HAP-1 (cell line): ENCODE measurements around the gene C5.
"Not testable (repeated sequence)": the region's sequence is repeated elsewhere in the genome, so short reads cannot be mapped to it uniquely, and the experiment has no call there.

Experiments used
- DNase-seq, 2 experiments: peaks; one replicate each; pipeline ENCODE4 v3.0.0-alpha.2; 2016 to 2020; ENCODE audit warnings: low spot score in 2 of 2
- H3K27me3 ChIP-seq: fragments of 250-450 bp; sonication (Bioruptor Pico); 2 replicates; pipeline ENCODE4 v1.5.1; 2020; ENCODE audit warnings: low read depth, mild to moderate bottlenecking, moderate library complexity
- H3K36me3 ChIP-seq: fragments of 250-450 bp; sonication (Bioruptor Pico); replicated peaks from 2 replicates; pipeline ENCODE4 v1.5.1; 2020; ENCODE audit warnings: mild to moderate bottlenecking
- H3K4me1 ChIP-seq: fragments of 250-450 bp; sonication (Bioruptor Pico); 2 replicates; pipeline ENCODE4 v1.5.1; 2020; ENCODE audit warnings: mild to moderate bottlenecking
- H3K4me3 ChIP-seq: fragments of 250-450 bp; sonication (Bioruptor Pico); 2 replicates; pipeline ENCODE4 v1.5.1; 2020; ENCODE audit warnings: mild to moderate bottlenecking, moderate library complexity
- H3K9me3 ChIP-seq: fragments of 250-450 bp; sonication (Bioruptor Pico); 2 replicates; pipeline ENCODE4 v1.5.1; 2020; ENCODE audit warnings: mild to moderate bottlenecking, moderate library complexity
- in situ Hi-C: fragments of 300-500 bp; cut with MboI; formaldehyde crosslinking; loops from 3 replicates; pipeline ENCODE4 v1.14.3; 2020; ENCODE audit warnings: low sequenced_read_pairs, inconsistent platforms, mixed read lengths

Gene C5

GRCh38 chr9:120985819-120986222 lies 64.3 kb downstream of the C5 start:
- Histone ChIP-seq H3K9me3 (no peaks in the 10 kb centered on the region), H3K4me1 (no peaks in the 10 kb centered on the region), H3K27me3 (peaks cover 4% of the 10 kb centered on the region; the same call in 1 of the 2 replicates), H3K36me3 (no peaks in the 10 kb centered on the region), H3K4me3 (no peak overlapping the region)
- in situ Hi-C loops = loop anchor here (10.0 kb wide), 2 partner anchors 79 to 409 kb away; no protein-coding TSS in a partner anchor
- DNase-seq = peak; percentile 25 to 48

DNA sequence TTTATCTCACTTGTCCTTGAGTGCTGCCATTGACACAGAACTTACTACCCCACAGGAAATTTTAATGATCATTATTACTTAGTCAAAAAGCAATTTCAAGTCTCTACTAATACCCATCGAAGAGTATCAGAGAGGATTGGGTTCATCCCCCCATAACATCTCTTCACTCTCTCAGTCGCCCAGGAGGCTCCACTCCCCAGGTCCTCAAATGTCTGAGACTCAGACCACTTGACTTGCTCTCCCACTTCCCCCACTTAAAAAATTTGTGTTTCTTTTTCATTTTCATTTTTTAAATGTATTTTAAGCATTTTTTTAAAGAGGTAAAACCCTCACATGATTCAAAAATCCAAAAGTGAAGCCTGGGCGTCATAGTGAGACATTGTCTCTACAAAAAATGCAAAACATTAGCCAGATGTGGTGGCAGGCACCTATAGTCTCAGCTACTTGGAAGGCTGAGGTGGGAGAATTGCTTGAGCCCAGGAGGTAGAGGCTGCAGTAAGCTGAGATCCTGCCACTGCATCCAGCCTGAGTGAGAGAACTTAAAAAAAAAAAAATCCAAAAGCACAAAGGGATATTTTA lies 66.7 kb downstream of the C5 start:
- no peak for DNase-seq
- H3K4me3 ChIP-seq = no peak overlapping the region
- no peaks in the 10 kb centered on the region for H3K4me1 ChIP-seq
- in situ Hi-C loops = loop anchor here (10.0 kb wide), 2 partner anchors 81 to 411 kb away; no protein-coding TSS in a partner anchor
- H3K36me3 ChIP-seq = no peaks in the 10 kb centered on the region
- H3K9me3 ChIP-seq = no peaks in the 10 kb centered on the region
- peaks cover 4% of the 10 kb centered on the region; the same call in 1 of the 2 replicates for H3K27me3 ChIP-seq

DNA sequence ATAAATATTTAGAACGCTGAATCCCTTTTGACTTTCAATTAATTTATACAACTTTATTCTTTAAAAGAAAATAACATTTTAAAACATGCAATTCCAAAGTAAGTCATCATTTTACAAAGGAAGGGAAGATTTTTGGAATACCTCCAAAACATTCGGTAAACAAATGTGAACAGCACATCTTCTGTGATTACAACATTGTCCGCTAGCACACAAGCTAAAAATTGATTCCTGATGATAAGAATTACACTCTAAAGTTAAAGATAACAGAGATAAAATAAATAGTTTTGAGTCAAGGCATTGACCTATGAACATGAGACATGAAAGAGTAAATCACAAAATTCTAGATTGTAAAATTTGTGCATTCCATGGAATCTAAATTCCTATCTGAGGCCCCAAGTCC lies 67.2 kb downstream of the C5 start:
- H3K9me3 ChIP-seq = no peaks in the 10 kb centered on the region
- no peaks in the 10 kb centered on the region for H3K36me3 ChIP-seq
- peaks cover 4% of the 10 kb centered on the region; the same call in 1 of the 2 replicates for H3K27me3 ChIP-seq
- H3K4me1 ChIP-seq = no peaks in the 10 kb centered on the region
- no peak for DNase-seq
- H3K4me3 ChIP-seq = no peak overlapping the region
- in situ Hi-C loops = loop anchor here (10.0 kb wide), 2 partner anchors 82 to 412 kb away; no protein-coding TSS in a partner anchor

- H3K27me3 ChIP-seq = peaks cover 4% of the 10 kb centered on the region; the same call in 1 of the 2 replicates
- H3K4me3 ChIP-seq = no peak overlapping the region
- in situ Hi-C loops = loop anchor here (10.0 kb wide), 2 partner anchors 84 to 414 kb away; no protein-coding TSS in a partner anchor
- H3K4me1 ChIP-seq = no peaks in the 10 kb centered on the region
- H3K36me3 ChIP-seq = no peaks in the 10 kb centered on the region
- no peak for DNase-seq
- no peaks in the 10 kb centered on the region for H3K9me3 ChIP-seq
Measured at GRCh38 chr9:120980951-120981350, 69.1 kb downstream of the C5 start.

- H3K4me1 ChIP-seq = no peaks in the 10 kb centered on the region
- H3K36me3 ChIP-seq = no peaks in the 10 kb centered on the region
- in situ Hi-C loops = loop anchor here (10.0 kb wide), 2 partner anchors 85 to 415 kb away; no protein-coding TSS in a partner anchor
- peaks cover 4% of the 10 kb centered on the region; the same call in 1 of the 2 replicates for H3K27me3 ChIP-seq
- no peaks in the 10 kb centered on the region for H3K9me3 ChIP-seq
- DNase-seq = no peak
- no peak overlapping the region for H3K4me3 ChIP-seq
Measured at GRCh38 chr9:120979797-120980196, 70.3 kb downstream of the C5 start.

GRCh38 chr9:120978987-120979386 lies 71.1 kb downstream of the C5 start:
- no peaks in the 10 kb centered on the region for H3K36me3 ChIP-seq
- H3K4me1 ChIP-seq = no peaks in the 10 kb centered on the region
- no peak for DNase-seq
- in situ Hi-C loops = no loop called here
- no peaks in the 10 kb centered on the region for H3K9me3 ChIP-seq
- H3K27me3 ChIP-seq = peaks cover 4% of the 10 kb centered on the region; the same call in 1 of the 2 replicates
- no peak overlapping the region for H3K4me3 ChIP-seq

DNA sequence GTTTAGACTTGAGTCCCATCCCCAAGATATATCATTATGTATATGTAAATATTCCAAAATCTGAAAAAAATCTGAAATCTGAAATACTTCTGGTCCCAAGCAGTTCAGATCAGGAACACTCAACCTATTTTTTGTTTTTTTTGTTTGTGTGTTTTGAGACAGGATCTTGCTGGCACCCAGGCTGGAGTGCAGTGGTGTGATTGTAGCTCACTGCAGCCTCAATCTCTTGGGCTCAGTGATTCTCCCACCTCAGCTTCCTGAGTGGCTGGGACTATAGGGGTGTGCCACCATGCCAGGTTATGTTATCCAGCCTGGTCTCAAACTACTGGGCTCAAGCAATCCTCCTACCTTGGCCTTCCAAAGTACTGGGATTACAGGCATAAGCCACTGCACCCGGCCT lies 72.8 kb downstream of the C5 start:
- Histone ChIP-seq H3K27me3 (peaks cover 4% of the 10 kb centered on the region; the same call in 1 of the 2 replicates), H3K4me3 (no peak overlapping the region), H3K9me3 (no peaks in the 10 kb centered on the region), H3K36me3 (no peaks in the 10 kb centered on the region), H3K4me1 (no peaks in the 10 kb centered on the region)
- no peak for DNase-seq
- in situ Hi-C loops = no loop called here

DNA sequence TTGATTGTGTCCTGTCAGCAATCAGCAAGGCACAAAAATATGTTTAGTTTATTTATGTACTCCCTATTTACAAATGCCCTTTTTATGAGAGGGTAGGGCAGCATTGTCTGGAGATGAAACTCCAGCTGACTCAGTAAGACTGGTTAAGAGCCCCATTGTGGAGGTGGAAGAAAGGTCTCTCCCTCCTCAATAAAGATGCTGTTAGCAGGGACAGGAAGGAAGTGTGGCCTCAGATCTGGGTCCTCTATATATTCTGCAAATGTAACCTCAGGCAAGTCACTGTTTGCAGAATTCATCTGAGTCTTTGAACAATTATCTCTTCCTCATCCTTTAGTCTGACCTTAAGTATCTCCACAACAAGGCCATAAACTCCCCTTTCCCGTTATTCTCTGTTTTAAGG lies 75.2 kb downstream of the C5 start:
- no peaks in the 10 kb centered on the region for H3K36me3 ChIP-seq
- H3K4me1 ChIP-seq = no peaks in the 10 kb centered on the region
- in situ Hi-C loops = no loop called here
- no peak overlapping the region for H3K4me3 ChIP-seq
- no peak for DNase-seq
- H3K9me3 ChIP-seq = no peaks in the 10 kb centered on the region
- H3K27me3 ChIP-seq = no peaks in the 10 kb centered on the region

DNA sequence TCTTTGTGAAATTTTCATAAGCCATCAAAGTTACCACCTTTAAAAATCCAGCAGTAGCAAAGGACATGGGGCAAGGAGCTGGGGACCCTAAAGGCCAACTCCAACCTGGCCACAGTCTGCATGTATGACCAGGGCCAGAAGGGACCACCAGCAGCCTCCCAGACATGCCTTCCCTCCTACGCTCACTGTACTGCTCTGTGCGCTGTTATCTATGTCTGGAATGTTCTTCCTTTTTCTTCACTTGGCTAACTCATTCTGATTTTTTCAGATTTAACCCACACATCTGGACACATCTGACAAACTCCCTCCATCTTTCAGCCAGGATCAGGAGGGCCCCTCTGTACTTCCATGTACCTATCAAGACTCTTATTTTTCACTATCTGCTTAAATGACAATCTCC lies 75.9 kb downstream of the C5 start:
- Histone ChIP-seq H3K27me3 (no peaks in the 10 kb centered on the region), H3K4me3 (no peak overlapping the region), H3K9me3 (no peaks in the 10 kb centered on the region), H3K36me3 (no peaks in the 10 kb centered on the region), H3K4me1 (no peaks in the 10 kb centered on the region)
- no peak for DNase-seq
- in situ Hi-C loops = no loop called here

GRCh38 chr9:120971938-120972337 lies 78.1 kb downstream of the C5 start:
- in situ Hi-C loops = no loop called here
- no peak for DNase-seq
- Histone ChIP-seq H3K9me3 (no peaks in the 10 kb centered on the region), H3K27me3 (no peaks in the 10 kb centered on the region), H3K4me3 (no peak overlapping the region), H3K4me1 (no peaks in the 10 kb centered on the region), H3K36me3 (no peaks in the 10 kb centered on the region)

DNA sequence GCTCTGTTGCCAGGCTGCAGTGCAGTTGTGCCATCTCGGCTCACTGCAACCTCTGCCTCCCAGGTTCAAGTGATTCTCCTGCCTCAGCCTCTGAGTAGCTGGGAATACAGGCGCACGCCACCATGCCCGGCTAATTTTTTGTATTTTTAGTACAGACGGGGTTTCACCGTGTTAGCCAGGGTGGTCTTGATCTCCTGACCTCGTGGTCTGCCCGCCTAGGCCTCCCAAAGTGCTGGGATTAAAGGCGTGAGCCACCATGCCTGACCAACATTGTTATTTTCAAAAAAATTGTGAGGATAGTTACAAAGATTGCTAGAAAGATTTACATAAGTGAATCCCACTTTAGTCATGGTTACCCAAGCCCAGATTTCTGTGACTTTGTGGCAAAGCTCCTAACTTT lies 78.6 kb downstream of the C5 start:
- H3K4me3 ChIP-seq, in situ Hi-C loops, H3K27me3 ChIP-seq: not testable (repeated sequence)

DNA sequence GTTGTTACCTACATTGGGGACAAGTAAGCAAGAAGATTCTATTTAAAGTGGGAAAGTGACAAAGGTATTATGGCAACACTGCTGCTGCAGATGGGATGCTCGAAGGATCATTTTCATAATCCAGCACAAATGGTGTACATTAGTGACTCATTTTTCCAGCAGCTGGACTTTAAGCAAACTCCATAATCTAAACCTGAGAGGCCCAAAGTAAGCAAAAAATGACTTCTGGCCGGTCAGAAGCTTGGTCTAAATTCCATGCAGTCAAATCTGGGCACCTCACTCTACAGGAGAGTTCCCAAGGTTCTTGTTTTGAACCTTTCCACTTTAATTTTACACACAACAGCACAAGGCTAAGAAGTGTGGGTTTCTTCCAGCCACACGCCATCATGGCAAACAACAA lies 79.8 kb downstream of the C5 start:
- Histone ChIP-seq H3K4me3 (no peak overlapping the region), H3K27me3 (no peaks in the 10 kb centered on the region), H3K9me3 (no peaks in the 10 kb centered on the region), H3K36me3 (no peaks in the 10 kb centered on the region), H3K4me1 (peaks cover 9% of the 10 kb centered on the region)
- in situ Hi-C loops = no loop called here
- no peak for DNase-seq

More for the DNA sequence above, 78.6 kb downstream of the C5 start:
- not testable (repeated sequence) for H3K4me1 ChIP-seq, DNase-seq, H3K36me3 ChIP-seq, H3K9me3 ChIP-seq

DNA sequence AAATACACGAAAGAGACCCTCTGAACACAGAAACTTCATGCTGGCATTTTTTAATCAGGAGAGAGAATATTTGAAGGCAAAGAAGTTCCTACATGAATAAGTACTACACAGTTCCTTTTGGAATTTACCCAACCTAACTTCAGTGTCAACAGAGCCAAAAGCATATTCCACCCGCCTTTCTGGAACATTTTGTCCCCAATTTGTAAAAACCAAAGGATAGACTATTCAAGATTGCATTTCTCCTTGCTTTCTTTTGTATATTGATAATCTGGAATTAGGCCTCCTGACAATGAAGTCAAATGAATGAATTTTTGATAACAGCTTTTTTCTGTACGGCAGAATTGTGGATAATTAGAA lies 84.1 kb downstream of the C5 start:
- no peaks in the 10 kb centered on the region for H3K27me3 ChIP-seq
- no peak for DNase-seq
- in situ Hi-C loops = no loop called here
- no peaks in the 10 kb centered on the region for H3K36me3 ChIP-seq
- peaks cover 9% of the 10 kb centered on the region for H3K4me1 ChIP-seq
- no peak overlapping the region for H3K4me3 ChIP-seq
- H3K9me3 ChIP-seq = no peaks in the 10 kb centered on the region

DNA sequence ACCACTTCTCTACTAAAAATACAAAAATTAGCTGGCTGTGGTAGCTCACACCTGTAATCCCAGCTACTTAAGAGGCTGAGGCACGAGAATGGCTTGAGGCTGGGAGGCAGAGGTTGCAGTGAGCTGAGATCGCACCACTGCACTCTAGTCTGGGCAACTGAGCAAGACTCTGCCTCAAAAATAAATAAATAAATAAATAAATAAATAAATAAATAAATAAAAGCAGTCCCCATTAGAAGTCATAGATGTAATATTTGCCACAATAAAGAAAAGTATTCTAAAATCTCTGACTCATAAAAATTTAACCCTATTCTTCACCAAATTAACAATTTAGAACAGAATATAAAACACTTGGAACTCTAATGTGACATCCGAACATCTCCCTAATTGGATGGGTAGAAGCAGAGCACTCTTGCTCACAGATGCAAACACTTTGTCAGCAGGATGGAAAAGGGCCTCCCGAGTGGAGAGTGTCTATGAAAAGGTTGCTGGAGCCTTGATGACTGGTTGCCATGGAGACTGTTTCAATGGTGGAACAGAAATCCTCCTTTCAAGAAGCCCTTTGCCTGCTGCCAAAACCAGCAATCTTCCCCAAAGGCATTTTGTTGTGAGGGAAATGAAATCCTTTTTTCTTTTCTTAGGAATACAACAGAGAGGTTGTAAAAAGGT lies 84.6 kb downstream of the C5 start:
- Histone ChIP-seq H3K36me3 (no peaks in the 10 kb centered on the region), H3K4me1 (peaks cover 9% of the 10 kb centered on the region)
- peak; percentile 82 to 95 for DNase-seq

More for the DNA sequence above, 84.6 kb downstream of the C5 start:
- H3K4me3 ChIP-seq = no peak overlapping the region
- no peaks in the 10 kb centered on the region for H3K27me3 ChIP-seq
- no peaks in the 10 kb centered on the region for H3K9me3 ChIP-seq
- in situ Hi-C loops = no loop called here
